Naive B cell (primary cell): ENCODE measurements around the gene LMO2. TPM values are rescaled to one million over a fixed set of nuclear protein-coding genes. Genes with fewer than 3 reads are reported as not detected.
"Not testable (repeated sequence)": the region's sequence is repeated elsewhere in the genome, so short reads cannot be mapped to it uniquely, and the experiment has no call there.

Source experiments
- ATAC-seq, 2 donors: fragments of 150-1000 bp; cut with Tn5 transposase; 2 replicates each; pipeline ENCODE4 v1.10.0; 2021; ENCODE audit warnings: low read depth in 2 of 2, mild to moderate bottlenecking in 2 of 2, moderate library complexity in 2 of 2
- DNase-seq: peaks from one replicate; pipeline ENCODE4 v3.0.0; 2022
- H3K27ac Mint-ChIP-seq, 6 donors: one replicate each; pipeline ENCODE4 v1.8.0; 2020 to 2022; ENCODE audit warnings: mild to moderate bottlenecking in 6 of 6, mixed read lengths in 6 of 6, moderate library complexity in 5 of 6, inconsistent platforms in 2 of 6
- H3K27me3 Mint-ChIP-seq, 3 donors: one replicate each; pipeline ENCODE4 v1.8.0; 2021 to 2022; ENCODE audit warnings: mixed read lengths in 3 of 3, mild to moderate bottlenecking in 1 of 3
- H3K36me3 Mint-ChIP-seq, 2 donors: one replicate each; pipeline ENCODE4 v1.8.0; 2020 to 2022; ENCODE audit warnings: mixed read lengths in 2 of 2, inconsistent platforms in 1 of 2, mild to moderate bottlenecking in 1 of 2
- H3K4me1 Mint-ChIP-seq, 3 donors: one replicate each; pipeline ENCODE4 v1.8.0; 2020 to 2022; ENCODE audit warnings: mixed read lengths in 3 of 3, inconsistent platforms in 1 of 3, mild to moderate bottlenecking in 1 of 3, moderate library complexity in 1 of 3
- H3K4me3 Mint-ChIP-seq, 8 donors: one replicate each; pipeline ENCODE4 v1.8.0; 2020 to 2022; ENCODE audit warnings: mild to moderate bottlenecking in 8 of 8, mixed read lengths in 8 of 8, moderate library complexity in 8 of 8, inconsistent platforms in 2 of 8
- H3K9me3 Mint-ChIP-seq, 7 donors: one replicate each; pipeline ENCODE4 v1.8.0; 2020 to 2022; ENCODE audit warnings: mixed read lengths in 7 of 7, mild to moderate bottlenecking in 5 of 7, inconsistent platforms in 2 of 7, moderate library complexity in 1 of 7
- polyA plus RNA-seq, 6 donors: library from polyadenylated mRNA; unstranded; fragments of 300-500 nt; fragmentation: Illumina TruSeq; gene quantifications; one replicate each; pipeline ENCODE4 v1.2.3, GENCODE V29; 2021; ENCODE audit warnings: low read depth in 6 of 6

Gene LMO2
- polyA plus RNA-seq, 6 donors from 2014 or later, result 12.7 to 23.7 (median 16.1) TPM

GRCh38 chr11:33835143-33835878 lies 56.6 kb downstream of the LMO2 start:
- Mint-ChIP-seq H3K27me3 (peaks cover 27 to 43% (median 35%) of the 10 kb centered on the region in 3 donors), H3K4me3 (no peak overlapping the region), H3K27ac (no peak overlapping the region), H3K36me3 (no peaks in the 10 kb centered on the region), H3K4me1 (no peaks in the 10 kb centered on the region), H3K9me3 (peaks cover 0 to 2% (median 0%) of the 10 kb centered on the region in 7 donors)
- ATAC-seq (no peak), DNase-seq (no peak)

GRCh38 chr11:33832676-33833075 lies 59.2 kb downstream of the LMO2 start:
- Mint-ChIP-seq H3K27ac (no peak overlapping the region), H3K9me3 (no peaks in the 10 kb centered on the region), H3K4me1 (peaks cover 6 to 11% (median 6%) of the 10 kb centered on the region in 3 donors), H3K27me3 (peaks cover 37 to 49% (median 48%) of the 10 kb centered on the region in 3 donors), H3K36me3 (no peaks in the 10 kb centered on the region), H3K4me3 (no peak overlapping the region)
- no peak for DNase-seq
- no peak for ATAC-seq

- Mint-ChIP-seq H3K4me3 (no peak overlapping the region), H3K9me3 (no peaks in the 10 kb centered on the region), H3K36me3 (peaks cover 0 to 6% of the 10 kb centered on the region in 2 donors), H3K27ac (no peak overlapping the region), H3K4me1 (peaks cover 6 to 11% (median 6%) of the 10 kb centered on the region in 3 donors), H3K27me3 (peaks cover 39 to 55% (median 50%) of the 10 kb centered on the region in 3 donors)
- DNase-seq, result no peak
- ATAC-seq, result no peak
Measured at GRCh38 chr11:33830903-33831648, 60.8 kb downstream of the LMO2 start.

GRCh38 chr11:33829430-33830141 lies 62.3 kb downstream of the LMO2 start:
- ATAC-seq (peak; percentile 82 to 93), DNase-seq (peak; percentile 44)
- Mint-ChIP-seq H3K4me1 (peaks cover 6 to 11% (median 6%) of the 10 kb centered on the region in 3 donors), H3K4me3 (peak overlapping the region; percentile 10 to 92 (median 82)), H3K36me3 (peaks cover 0 to 6% of the 10 kb centered on the region in 2 donors), H3K27me3 (peaks cover 39 to 65% (median 60%) of the 10 kb centered on the region in 3 donors), H3K27ac (peak overlapping the region in 1 of 6 donors; percentile 29), H3K9me3 (no peaks in the 10 kb centered on the region)

GRCh38 chr11:33828604-33829429 lies 63.1 kb downstream of the LMO2 start:
- Mint-ChIP-seq H3K4me3 (peak overlapping the region in 7 of 8 donors; percentile 10 to 92 (median 57)), H3K27me3 (peaks cover 42 to 67% (median 60%) of the 10 kb centered on the region in 3 donors), H3K36me3 (peaks cover 0 to 6% of the 10 kb centered on the region in 2 donors), H3K27ac (no peak overlapping the region), H3K9me3 (no peaks in the 10 kb centered on the region), H3K4me1 (peaks cover 6 to 11% (median 6%) of the 10 kb centered on the region in 3 donors)
- ATAC-seq, result peak; percentile 38 to 51
- no peak for DNase-seq

GRCh38 chr11:33827206-33827605 lies 64.7 kb downstream of the LMO2 start:
- peaks cover 46 to 75% (median 47%) of the 10 kb centered on the region in 3 donors for H3K27me3 Mint-ChIP-seq
- H3K27ac Mint-ChIP-seq, result no peak overlapping the region
- H3K36me3 Mint-ChIP-seq, result peaks cover 0 to 6% of the 10 kb centered on the region in 2 donors
- H3K9me3 Mint-ChIP-seq, result no peaks in the 10 kb centered on the region
- ATAC-seq (no peak), DNase-seq (no peak)
- no peak overlapping the region for H3K4me3 Mint-ChIP-seq
- peaks cover 6 to 11% (median 6%) of the 10 kb centered on the region in 3 donors for H3K4me1 Mint-ChIP-seq

- peaks cover 6 to 11% (median 6%) of the 10 kb centered on the region in 3 donors for H3K4me1 Mint-ChIP-seq
- no peak overlapping the region for H3K4me3 Mint-ChIP-seq
- DNase-seq, result no peak
- peaks cover 0 to 6% of the 10 kb centered on the region in 2 donors for H3K36me3 Mint-ChIP-seq
- peaks cover 45 to 66% (median 46%) of the 10 kb centered on the region in 3 donors for H3K27me3 Mint-ChIP-seq
- no peak for ATAC-seq
- no peaks in the 10 kb centered on the region for H3K9me3 Mint-ChIP-seq
- no peak overlapping the region for H3K27ac Mint-ChIP-seq
Measured at GRCh38 chr11:33825854-33826560, 65.9 kb downstream of the LMO2 start.

- H3K9me3 Mint-ChIP-seq, H3K36me3 Mint-ChIP-seq, H3K4me1 Mint-ChIP-seq, DNase-seq, ATAC-seq, H3K4me3 Mint-ChIP-seq, H3K27ac Mint-ChIP-seq: not testable (repeated sequence)
- H3K27me3 Mint-ChIP-seq, result peaks cover 28 to 45% (median 31%) of the 10 kb centered on the region in 3 donors
Measured at GRCh38 chr11:33822981-33823380, 68.9 kb downstream of the LMO2 start.

GRCh38 chr11:33819278-33820035 lies 72.4 kb downstream of the LMO2 start:
- Mint-ChIP-seq H3K27ac (no peak overlapping the region), H3K4me3 (no peak overlapping the region), H3K9me3 (no peaks in the 10 kb centered on the region), H3K27me3 (peaks cover 7 to 27% (median 19%) of the 10 kb centered on the region in 3 donors), H3K36me3 (no peaks in the 10 kb centered on the region), H3K4me1 (no peaks in the 10 kb centered on the region)
- DNase-seq, result no peak
- ATAC-seq, result no peak
